Stimulated activated memory B cell treated with anti-CD40 and anti-IgM and Interleukin-4, amounts not matched to agents 10 μg/mL and 1 μg/mL and 100 μg/mL, for 72 hours (primary cell): ENCODE measurements around the gene KCNK15.

Source experiments
- ATAC-seq: fragments of 150-1000 bp; cut with Tn5 transposase; 2 replicates; pipeline ENCODE4 v1.10.0; 2021
- H3K27ac Mint-ChIP-seq: one replicate; pipeline ENCODE4 v1.8.0; 2022; ENCODE audit warnings: mild to moderate bottlenecking, mixed read lengths
- H3K27me3 Mint-ChIP-seq: one replicate; pipeline ENCODE4 v1.8.0; 2022; ENCODE audit warnings: mixed read lengths
- H3K36me3 Mint-ChIP-seq: one replicate; pipeline ENCODE4 v1.8.0; 2022; ENCODE audit warnings: mixed read lengths
- H3K4me1 Mint-ChIP-seq: one replicate; pipeline ENCODE4 v1.8.0; 2022; ENCODE audit warnings: mixed read lengths
- H3K4me3 Mint-ChIP-seq: one replicate; pipeline ENCODE4 v1.8.0; 2022; ENCODE audit warnings: mild to moderate bottlenecking, moderate library complexity, mixed read lengths
- H3K9me3 Mint-ChIP-seq: one replicate; pipeline ENCODE4 v1.8.0; 2022; ENCODE audit warnings: mixed read lengths

The KCNK15 gene

DNA sequence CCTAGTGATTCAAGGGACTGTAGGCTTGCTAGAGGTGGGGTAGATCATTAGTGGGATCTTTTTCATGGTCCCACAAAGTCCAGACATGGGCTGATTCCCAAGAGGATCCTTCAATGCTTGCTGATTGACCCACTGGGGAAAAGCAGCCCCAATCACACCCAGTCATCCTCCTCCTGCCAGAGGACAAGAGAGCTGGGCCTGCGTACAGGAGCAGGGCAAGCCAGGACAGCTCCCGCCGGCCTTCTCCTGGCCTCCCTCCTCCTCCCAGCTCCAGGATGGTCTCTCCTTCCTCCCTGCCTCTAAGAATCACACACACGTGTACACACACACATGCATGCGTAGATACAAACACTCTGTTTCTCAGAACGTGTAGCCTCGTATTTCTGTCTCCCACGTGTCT, 27.0 kb downstream of the KCNK15 start:
- Mint-ChIP-seq H3K9me3 (no peaks in the 10 kb centered on the region), H3K27me3 (peaks cover 18% of the 10 kb centered on the region), H3K36me3 (no peaks in the 10 kb centered on the region), H3K27ac (no peak overlapping the region), H3K4me1 (peaks cover 13% of the 10 kb centered on the region), H3K4me3 (no peak overlapping the region)
- ATAC-seq = no peak

DNA sequence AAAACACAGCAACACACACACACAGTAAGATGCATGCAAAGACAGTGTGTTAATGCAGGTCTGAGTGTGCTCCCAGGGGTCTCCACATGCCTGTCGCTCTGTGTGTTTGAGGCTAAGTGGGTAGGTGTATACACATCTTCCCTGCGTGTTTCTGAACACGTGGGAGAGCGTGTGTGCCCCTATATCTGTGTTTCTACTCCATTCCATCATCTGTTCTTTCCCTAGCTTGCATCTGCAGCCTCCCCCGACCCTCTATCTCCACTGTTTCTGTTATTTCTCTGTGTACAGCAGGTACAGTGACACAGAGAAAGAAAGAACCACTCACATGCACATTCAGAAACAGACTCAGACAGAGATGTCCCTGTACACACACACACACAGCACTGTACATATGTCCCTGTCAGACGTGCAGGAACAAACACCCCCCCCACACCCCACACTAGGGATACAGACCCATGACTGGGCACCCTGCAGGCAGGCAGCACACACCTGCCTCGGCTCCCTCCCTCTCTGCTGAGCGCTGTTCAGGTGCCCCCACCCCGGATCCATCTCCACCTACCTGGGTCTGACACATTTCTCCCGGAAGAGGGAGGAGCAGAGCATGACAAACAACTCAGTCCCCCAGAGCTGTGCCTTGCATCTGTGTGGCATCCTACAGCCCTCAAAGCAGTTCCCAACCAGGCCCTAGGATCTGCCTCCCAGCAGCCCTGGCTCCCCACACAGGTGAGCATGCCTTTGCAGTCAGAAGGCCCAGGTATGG, 27.6 kb downstream of the KCNK15 start:
- no peak for ATAC-seq
- Mint-ChIP-seq H3K4me1 (peaks cover 13% of the 10 kb centered on the region), H3K27ac (no peak overlapping the region), H3K9me3 (no peaks in the 10 kb centered on the region), H3K27me3 (peaks cover 18% of the 10 kb centered on the region), H3K4me3 (no peak overlapping the region), H3K36me3 (no peaks in the 10 kb centered on the region)

DNA sequence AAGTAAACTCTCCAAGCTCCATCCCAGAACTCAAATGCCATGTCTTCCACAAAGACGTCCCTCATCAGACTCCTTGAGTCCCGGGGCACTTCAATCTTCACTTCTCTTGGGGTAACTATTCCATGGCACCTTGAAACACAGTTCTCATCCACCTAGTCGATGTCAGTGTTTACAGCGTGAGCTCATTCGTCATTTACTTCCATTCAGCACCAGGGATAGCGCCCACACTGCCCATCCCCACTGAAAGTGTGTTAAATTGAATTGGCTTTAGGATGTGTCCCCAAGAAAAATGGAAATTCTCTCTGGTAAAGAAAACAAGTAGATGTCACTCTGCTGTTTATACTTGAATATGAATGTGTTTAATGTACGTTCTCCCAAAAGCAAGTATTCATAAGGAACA, 31.3 kb downstream of the KCNK15 start:
- Mint-ChIP-seq H3K9me3 (no peaks in the 10 kb centered on the region), H3K27me3 (peaks cover 9% of the 10 kb centered on the region), H3K4me1 (no peaks in the 10 kb centered on the region), H3K27ac (no peak overlapping the region), H3K36me3 (no peaks in the 10 kb centered on the region), H3K4me3 (no peak overlapping the region)
- no peak for ATAC-seq

DNA sequence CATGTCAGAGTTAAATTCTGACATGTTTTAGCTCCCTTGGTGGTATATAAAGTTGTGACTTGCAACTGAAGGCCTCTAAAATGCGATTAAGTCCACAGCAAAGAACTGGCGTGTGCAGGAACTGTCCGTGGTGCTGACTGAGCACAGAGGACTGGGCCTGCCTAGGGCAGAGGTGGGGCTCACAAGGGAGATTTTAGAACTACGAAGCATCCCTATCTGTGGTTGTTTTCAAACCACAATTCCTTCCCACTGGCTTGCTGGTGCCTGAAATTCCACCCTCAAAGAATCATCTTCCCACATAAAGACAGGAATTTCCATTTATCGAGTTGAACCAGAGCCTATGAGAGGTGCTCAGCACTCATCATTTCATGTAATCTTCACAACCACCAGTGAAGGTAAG, 34.6 kb downstream of the KCNK15 start:
- Mint-ChIP-seq H3K36me3 (no peaks in the 10 kb centered on the region), H3K27ac (no peak overlapping the region), H3K27me3 (peaks cover 9% of the 10 kb centered on the region), H3K9me3 (no peaks in the 10 kb centered on the region), H3K4me3 (no peak overlapping the region), H3K4me1 (no peaks in the 10 kb centered on the region)
- ATAC-seq = no peak

DNA sequence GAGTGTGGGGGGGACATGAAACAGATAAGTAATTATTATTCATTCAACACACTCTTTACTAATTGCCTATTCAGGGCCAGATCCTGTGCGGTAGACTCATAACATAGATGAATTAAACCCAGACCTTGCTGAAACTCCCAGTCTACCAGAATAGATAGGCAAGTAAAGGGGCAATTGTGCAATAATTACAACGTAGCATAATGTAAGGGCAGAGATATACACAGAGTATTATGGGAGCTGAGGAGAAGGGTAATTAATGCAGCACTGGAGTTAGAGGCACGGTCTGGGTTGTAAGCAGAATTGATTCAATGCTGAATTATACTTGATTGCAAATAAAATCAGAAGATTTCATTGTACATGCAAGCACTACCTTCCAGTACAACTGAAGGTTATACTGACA, 35.5 kb downstream of the KCNK15 start:
- Mint-ChIP-seq H3K9me3 (no peaks in the 10 kb centered on the region), H3K27me3 (peaks cover 9% of the 10 kb centered on the region), H3K4me1 (no peaks in the 10 kb centered on the region), H3K27ac (no peak overlapping the region), H3K36me3 (no peaks in the 10 kb centered on the region), H3K4me3 (no peak overlapping the region)
- no peak for ATAC-seq

DNA sequence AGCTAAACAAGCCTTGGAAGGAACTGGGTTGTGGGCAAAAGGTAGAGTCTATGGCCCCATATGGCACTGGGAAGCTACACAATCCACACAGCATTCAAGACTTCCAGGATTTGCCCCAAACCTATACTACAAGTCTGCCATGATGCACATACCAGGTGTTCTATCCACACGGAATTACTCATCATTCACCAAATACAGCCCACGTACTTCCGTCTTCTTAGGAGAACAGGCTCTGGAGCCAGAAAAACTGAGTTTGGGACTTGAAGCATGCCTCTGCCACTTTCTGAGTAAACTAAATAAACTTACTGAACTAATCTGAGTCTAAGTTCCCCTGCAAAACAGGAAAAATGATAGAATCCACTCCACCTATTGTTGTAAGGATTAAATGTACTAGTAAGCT, 36.1 kb downstream of the KCNK15 start:
- Mint-ChIP-seq H3K4me1 (no peaks in the 10 kb centered on the region), H3K9me3 (no peaks in the 10 kb centered on the region), H3K27ac (no peak overlapping the region), H3K36me3 (no peaks in the 10 kb centered on the region), H3K4me3 (no peak overlapping the region), H3K27me3 (peaks cover 9% of the 10 kb centered on the region)
- no peak for ATAC-seq

DNA sequence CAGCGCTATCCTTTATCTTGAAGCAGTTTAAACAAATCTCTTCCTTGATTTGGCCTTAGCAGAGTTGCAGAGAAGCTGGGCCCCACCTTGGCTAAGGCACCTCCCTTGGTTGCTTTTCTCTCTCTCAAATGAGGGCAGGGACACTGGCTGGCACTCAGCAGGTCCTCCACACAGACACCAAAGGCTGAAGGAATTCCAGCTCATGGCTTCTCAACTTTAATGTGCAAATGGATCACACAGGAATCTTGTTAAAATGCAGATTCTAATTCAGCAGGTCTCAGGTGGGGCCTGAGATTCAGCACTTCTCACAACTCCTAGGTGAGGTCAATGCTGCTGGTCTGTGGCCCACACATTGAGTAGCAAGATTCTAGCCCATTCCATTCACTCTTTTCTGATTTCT, 39.0 kb downstream of the KCNK15 start:
- Mint-ChIP-seq H3K4me1 (no peaks in the 10 kb centered on the region), H3K36me3 (no peaks in the 10 kb centered on the region), H3K27me3 (peaks cover 15% of the 10 kb centered on the region), H3K9me3 (no peaks in the 10 kb centered on the region), H3K4me3 (no peak overlapping the region), H3K27ac (no peak overlapping the region)
- no peak for ATAC-seq

DNA sequence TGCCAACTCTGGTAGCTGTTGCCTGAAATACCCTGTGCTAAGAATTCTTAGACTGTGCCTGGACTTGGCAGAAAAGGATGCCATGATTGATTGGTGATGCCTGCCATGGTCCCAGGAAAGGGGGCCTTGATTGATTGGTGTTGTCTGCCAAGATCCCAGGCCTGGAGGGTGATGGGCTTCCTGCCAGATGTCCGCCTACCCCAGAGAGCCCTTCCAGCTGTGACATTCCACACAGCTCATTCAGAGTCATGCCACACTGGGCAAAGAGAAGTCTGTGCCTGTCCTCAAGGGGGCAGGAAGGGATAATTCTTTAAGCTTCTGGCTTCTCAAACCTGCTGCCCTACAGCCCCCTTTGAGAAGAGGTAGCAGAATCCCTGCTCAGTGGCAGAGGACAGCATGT, 40.1 kb downstream of the KCNK15 start:
- no peak for ATAC-seq
- Mint-ChIP-seq H3K27me3 (peaks cover 25% of the 10 kb centered on the region), H3K4me3 (no peak overlapping the region), H3K9me3 (no peaks in the 10 kb centered on the region), H3K36me3 (no peaks in the 10 kb centered on the region), H3K4me1 (no peaks in the 10 kb centered on the region), H3K27ac (no peak overlapping the region)

DNA sequence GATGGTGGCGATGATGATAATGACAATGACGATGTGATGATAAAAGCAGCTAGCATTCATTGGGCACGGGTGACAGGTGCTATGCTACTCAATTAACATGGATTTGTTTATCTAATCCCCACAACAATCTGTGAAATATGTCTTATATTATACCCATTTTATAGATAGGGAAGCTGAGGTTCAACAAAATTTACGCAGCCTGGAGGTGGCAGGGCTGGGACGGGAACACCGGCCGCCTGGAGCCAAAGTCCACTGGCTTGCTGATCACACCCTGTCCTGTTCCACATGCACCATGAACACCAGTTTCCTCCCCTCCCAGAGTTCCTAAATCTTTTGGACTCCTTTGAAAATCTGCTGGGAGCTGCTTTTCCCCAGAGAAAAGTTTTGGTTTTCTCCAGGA, 41.6 kb downstream of the KCNK15 start:
- Mint-ChIP-seq H3K36me3 (no peaks in the 10 kb centered on the region), H3K4me3 (no peak overlapping the region), H3K27ac (no peak overlapping the region), H3K9me3 (no peaks in the 10 kb centered on the region), H3K27me3 (peaks cover 34% of the 10 kb centered on the region), H3K4me1 (no peaks in the 10 kb centered on the region)
- no peak for ATAC-seq

DNA sequence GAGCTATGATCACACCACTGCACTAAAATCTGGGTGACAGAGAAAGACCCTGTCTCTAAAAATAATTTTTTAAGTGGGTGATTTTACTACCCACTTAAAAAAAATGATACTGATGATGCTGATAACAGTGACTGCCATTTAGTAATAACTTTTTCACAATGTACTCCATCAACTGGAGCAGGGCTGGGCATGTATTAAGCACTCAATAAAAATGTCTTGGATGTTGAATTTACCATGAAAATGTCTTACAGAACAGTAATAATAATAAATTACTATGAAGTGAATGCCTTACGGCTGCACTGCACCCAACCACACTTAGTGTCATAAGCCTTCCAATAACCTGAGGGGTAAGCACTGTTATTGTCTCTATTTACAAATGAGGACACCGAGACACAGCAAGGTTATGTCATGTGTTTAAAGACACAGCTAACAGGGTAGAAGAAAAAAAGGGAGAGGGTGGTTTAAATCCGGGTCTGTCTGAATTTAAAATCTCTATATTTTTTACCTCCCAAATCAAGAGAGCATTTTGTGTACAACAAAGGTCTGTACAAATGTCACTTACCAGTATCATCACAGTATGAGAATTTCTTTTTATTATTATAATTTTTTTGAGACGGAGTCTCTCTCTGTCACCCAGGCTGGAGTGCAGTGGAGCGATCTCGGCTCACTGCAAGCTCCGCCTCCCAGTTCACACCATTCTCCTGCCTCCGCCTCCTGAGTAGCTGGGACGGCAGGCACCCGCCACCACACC, 43.2 kb downstream of the KCNK15 start:
- Mint-ChIP-seq H3K9me3 (no peaks in the 10 kb centered on the region), H3K27me3 (peaks cover 34% of the 10 kb centered on the region), H3K36me3 (no peaks in the 10 kb centered on the region), H3K27ac (no peak overlapping the region), H3K4me3 (no peak overlapping the region), H3K4me1 (no peaks in the 10 kb centered on the region)
- no peak for ATAC-seq

DNA sequence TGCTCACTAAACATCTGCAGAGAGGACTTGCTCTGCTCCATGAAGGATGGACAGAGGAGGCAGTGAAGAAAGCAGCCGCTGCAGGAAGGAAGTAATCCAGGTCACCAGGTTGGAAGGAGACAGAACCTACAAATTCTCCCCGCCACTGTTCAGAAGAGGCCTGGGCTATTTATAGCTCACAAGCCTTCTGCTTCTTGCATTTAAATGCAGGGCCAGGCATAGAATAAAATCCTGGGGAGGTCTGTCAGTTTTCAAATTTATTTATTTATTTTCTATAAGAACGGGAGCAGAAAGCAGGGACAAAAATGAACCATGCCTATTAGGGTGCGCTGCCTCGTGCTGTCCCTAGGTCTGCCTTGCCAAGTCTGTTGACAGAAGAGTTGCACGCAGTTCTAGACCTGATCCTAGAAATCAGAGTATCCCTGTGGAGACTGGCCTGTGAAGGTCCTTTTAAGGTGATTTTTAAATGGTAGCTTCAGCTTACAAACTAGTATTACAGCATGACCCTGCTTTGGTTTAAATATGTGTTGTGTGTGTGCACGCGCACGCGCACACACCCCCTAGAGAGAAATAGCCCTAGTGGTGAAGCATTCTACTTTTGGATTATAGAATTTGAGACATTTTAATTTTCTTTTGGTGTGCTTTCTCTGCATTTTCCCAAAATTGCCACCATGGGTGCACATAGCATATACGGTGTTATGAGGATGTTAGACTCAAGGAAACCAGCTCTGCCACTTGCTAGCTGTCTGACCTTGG, 45.2 kb downstream of the KCNK15 start:
- ATAC-seq = no peak
- no peaks in the 10 kb centered on the region for H3K4me1 Mint-ChIP-seq
- no peaks in the 10 kb centered on the region for H3K36me3 Mint-ChIP-seq
- H3K4me3 Mint-ChIP-seq = no peak overlapping the region
- H3K27ac Mint-ChIP-seq = no peak overlapping the region
- peaks cover 47% of the 10 kb centered on the region for H3K27me3 Mint-ChIP-seq
- H3K9me3 Mint-ChIP-seq = no peaks in the 10 kb centered on the region

DNA sequence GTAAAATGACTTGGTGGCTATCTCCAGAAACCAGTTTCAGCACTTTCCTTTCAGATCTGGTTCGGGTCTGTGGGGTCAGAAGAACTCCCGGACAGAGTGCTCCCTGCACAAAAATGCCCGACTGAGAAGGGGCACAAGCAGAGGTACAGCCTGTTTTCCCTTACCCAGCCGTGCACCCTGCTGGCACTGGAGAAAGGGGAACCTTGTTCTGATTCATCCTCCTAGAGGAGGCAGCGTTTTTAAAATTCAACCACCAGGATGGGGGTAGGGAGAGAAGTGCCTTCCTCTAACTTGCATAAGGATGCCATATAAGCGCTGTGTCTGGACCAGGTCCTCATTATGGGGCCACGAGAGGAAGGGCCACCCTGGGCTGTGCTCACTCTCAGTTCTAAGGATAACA, 47.1 kb downstream of the KCNK15 start:
- Mint-ChIP-seq H3K27ac (no peak overlapping the region), H3K4me3 (no peak overlapping the region), H3K27me3 (peaks cover 36% of the 10 kb centered on the region), H3K4me1 (no peaks in the 10 kb centered on the region), H3K36me3 (no peaks in the 10 kb centered on the region), H3K9me3 (no peaks in the 10 kb centered on the region)
- ATAC-seq = no peak

DNA sequence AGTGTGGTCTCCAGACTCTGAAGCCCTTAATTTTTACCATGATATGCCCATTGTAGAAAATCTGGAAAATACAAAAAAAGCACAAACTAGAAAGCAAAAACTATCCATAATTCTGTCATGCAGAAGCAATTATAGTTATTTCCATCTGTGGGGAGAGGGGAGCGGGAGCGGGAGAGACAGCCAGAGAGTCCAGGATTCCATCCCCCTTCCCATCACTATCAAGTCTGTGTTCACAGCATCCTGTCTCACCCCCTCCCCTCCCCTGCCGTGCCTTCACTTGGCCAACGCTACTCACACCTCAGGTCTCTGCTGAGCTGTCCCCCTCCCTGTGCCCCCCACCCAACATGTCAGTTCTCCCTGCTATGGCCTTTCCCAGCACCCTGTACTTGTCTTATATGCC, 50.2 kb downstream of the KCNK15 start:
- Mint-ChIP-seq H3K27ac (no peak overlapping the region), H3K9me3 (no peaks in the 10 kb centered on the region), H3K36me3 (no peaks in the 10 kb centered on the region), H3K4me3 (no peak overlapping the region), H3K27me3 (peaks cover 26% of the 10 kb centered on the region), H3K4me1 (no peaks in the 10 kb centered on the region)
- no peak for ATAC-seq

DNA sequence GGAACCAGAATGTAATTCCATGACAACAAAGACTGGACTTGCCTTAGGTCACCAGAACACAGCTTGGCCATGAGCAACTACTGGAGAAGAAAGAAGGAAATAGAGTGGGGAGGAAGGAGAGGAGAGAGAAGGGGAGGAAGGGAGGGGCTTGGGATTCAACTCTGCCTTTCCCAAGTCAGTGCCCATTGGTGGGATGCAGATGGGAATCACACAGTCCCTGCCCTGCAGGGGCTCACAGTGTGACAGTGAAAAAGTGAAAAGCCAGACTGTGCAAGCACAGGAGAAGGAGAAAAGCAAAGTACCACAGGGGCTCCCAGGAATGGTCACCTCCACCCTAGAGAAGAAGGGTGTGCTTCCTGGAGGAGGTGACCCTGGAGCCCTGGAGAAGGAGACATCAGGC, 50.6 kb downstream of the KCNK15 start:
- H3K27me3 Mint-ChIP-seq = peaks cover 26% of the 10 kb centered on the region

DNA sequence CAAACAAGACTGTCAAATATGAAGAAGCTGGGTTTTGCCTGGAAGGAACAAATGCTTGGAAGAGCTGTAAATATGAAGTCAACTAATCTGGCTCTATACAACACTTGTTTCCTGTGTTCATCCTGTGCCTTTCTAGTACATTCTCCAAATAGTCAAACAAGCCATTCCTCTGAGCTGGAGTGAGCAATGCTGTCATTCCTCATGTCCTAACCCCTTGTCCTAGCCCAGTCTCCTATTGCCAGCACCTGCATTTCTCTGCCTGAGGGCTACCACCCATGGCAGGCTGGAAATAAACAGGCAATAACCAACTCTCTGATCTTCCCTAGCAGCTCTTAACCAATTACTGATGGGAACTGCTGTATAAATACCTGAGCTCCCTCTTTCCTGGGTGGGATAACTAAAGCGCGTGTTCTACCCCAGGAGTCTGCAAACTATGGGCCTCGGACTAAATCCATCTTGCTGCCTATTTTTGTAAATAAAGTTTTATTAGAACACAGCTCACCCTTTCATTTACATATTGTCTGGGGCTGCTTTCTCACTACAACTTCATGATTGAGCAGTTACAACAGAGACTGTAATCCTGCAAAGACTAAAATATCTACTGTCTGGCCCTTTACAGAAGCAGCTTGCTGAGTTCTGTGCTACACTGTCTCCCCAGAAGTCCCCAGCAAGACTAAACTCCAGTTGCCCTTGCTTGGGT, 51.2 kb downstream of the KCNK15 start:
- Mint-ChIP-seq H3K27me3 (peaks cover 21% of the 10 kb centered on the region), H3K27ac (no peak overlapping the region), H3K4me3 (no peak overlapping the region), H3K9me3 (no peaks in the 10 kb centered on the region), H3K4me1 (no peaks in the 10 kb centered on the region), H3K36me3 (no peaks in the 10 kb centered on the region)
- no peak for ATAC-seq

More for the DNA sequence above, 50.6 kb downstream of the KCNK15 start:
- no peak for ATAC-seq
- no peak overlapping the region for H3K27ac Mint-ChIP-seq
- H3K4me1 Mint-ChIP-seq = no peaks in the 10 kb centered on the region
- no peaks in the 10 kb centered on the region for H3K9me3 Mint-ChIP-seq
- H3K36me3 Mint-ChIP-seq = no peaks in the 10 kb centered on the region
- H3K4me3 Mint-ChIP-seq = no peak overlapping the region
